Neural cell (in vitro differentiated cells): ENCODE measurements around the gene FOXO3.
"Not testable (repeated sequence)": the region's sequence is repeated elsewhere in the genome, so short reads cannot be mapped to it uniquely, and the experiment has no call there.

Experiments
- EZH2 ChIP-seq: fragments of 200-600, 300-800 bp; shearing (Covaris generic), sonication (generic); IDR thresholded peaks from 2 replicates; pipeline ENCODE4 v1.6.1; 2014; ENCODE audit warnings: antibody characterized with exemption, low read length, borderline replicate concordance, mild to moderate bottlenecking; ENCODE audit not compliant: insufficient read depth, poor library complexity, severe bottlenecking
- POLR2AphosphoS5 ChIP-seq: IDR thresholded peaks from 2 replicates; pipeline ENCODE4 v1.6.1; 2012
- TF ChIP-seq, protein P1 (sequence below): fragments of 450-650 bp; IDR thresholded peaks from 2 replicates; pipeline ENCODE4 v1.5.1; 2014; ENCODE audit warnings: antibody characterized with exemption, mild to moderate bottlenecking, moderate library complexity; ENCODE audit not compliant: poor library complexity, severe bottlenecking

- TF ChIP-seq, protein P1, sequence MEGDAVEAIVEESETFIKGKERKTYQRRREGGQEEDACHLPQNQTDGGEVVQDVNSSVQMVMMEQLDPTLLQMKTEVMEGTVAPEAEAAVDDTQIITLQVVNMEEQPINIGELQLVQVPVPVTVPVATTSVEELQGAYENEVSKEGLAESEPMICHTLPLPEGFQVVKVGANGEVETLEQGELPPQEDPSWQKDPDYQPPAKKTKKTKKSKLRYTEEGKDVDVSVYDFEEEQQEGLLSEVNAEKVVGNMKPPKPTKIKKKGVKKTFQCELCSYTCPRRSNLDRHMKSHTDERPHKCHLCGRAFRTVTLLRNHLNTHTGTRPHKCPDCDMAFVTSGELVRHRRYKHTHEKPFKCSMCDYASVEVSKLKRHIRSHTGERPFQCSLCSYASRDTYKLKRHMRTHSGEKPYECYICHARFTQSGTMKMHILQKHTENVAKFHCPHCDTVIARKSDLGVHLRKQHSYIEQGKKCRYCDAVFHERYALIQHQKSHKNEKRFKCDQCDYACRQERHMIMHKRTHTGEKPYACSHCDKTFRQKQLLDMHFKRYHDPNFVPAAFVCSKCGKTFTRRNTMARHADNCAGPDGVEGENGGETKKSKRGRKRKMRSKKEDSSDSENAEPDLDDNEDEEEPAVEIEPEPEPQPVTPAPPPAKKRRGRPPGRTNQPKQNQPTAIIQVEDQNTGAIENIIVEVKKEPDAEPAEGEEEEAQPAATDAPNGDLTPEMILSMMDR, result not testable (repeated sequence)
- not testable (repeated sequence) for TF ChIP-seq EZH2, POLR2AphosphoS5
Measured at GRCh38 chr6:108658785-108659184, 98.1 kb downstream of the FOXO3 start.
